WI38 (cell line): ENCODE measurements around the gene GNAT1.

Source experiments
- H3K4me3 ChIP-seq: 2 replicates; pipeline ENCODE4 v1.5.1; 2011; ENCODE audit warnings: low read depth, mild to moderate bottlenecking, control low read depth, low read length
- TF ChIP-seq, protein P1 (sequence below): IDR thresholded peaks from 2 replicates; pipeline ENCODE4 v1.5.1; 2012; ENCODE audit warnings: low read depth, mild to moderate bottlenecking, control low read depth, low read length

Gene GNAT1

DNA sequence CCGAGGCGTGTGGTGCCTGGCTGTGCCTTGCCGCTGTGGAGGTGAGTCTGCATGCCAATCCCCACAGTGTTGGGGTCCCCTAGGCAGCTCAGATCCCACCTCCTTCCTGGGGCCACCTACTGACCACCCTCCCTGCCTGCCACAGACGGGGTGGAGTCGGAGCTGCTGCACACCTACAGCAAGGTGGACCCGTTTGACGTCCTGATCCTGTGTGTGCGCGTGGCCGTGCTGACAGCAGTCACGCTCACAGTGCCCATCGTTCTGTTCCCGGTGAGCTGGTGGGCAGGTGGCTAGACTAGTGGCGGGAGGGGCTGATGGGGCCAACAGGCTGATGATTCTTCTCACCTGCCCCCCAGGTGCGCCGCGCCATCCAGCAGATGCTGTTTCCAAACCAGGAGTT, 27.0 kb downstream of the GNAT1 start:
- H3K4me3 ChIP-seq: no peak overlapping the region
- TF ChIP-seq, protein P1, sequence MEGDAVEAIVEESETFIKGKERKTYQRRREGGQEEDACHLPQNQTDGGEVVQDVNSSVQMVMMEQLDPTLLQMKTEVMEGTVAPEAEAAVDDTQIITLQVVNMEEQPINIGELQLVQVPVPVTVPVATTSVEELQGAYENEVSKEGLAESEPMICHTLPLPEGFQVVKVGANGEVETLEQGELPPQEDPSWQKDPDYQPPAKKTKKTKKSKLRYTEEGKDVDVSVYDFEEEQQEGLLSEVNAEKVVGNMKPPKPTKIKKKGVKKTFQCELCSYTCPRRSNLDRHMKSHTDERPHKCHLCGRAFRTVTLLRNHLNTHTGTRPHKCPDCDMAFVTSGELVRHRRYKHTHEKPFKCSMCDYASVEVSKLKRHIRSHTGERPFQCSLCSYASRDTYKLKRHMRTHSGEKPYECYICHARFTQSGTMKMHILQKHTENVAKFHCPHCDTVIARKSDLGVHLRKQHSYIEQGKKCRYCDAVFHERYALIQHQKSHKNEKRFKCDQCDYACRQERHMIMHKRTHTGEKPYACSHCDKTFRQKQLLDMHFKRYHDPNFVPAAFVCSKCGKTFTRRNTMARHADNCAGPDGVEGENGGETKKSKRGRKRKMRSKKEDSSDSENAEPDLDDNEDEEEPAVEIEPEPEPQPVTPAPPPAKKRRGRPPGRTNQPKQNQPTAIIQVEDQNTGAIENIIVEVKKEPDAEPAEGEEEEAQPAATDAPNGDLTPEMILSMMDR: no peak

- TF ChIP-seq, protein P1: no peak
- H3K4me3 ChIP-seq: no peak overlapping the region
These were observed 27.9 kb downstream of the GNAT1 start for GRCh38 chr3:50219285-50219684.

- no peak overlapping the region for H3K4me3 ChIP-seq
- TF ChIP-seq, protein P1: no peak
These were observed 28.7 kb downstream of the GNAT1 start for GRCh38 chr3:50220109-50220508.

GRCh38 chr3:50221051-50221410, 29.6 kb downstream of the GNAT1 start:
- TF ChIP-seq, protein P1: no peak

GRCh38 chr3:50221411-50222168, 30.2 kb downstream of the GNAT1 start:
- TF ChIP-seq, protein P1: no peak
- no peak overlapping the region for H3K4me3 ChIP-seq

More at GRCh38 chr3:50221051-50221410, 29.6 kb downstream of the GNAT1 start:
- H3K4me3 ChIP-seq: no peak overlapping the region

- H3K4me3 ChIP-seq: no peak overlapping the region
- TF ChIP-seq, protein P1: no peak
These were observed 30.7 kb downstream of the GNAT1 start for GRCh38 chr3:50222169-50222528.

DNA sequence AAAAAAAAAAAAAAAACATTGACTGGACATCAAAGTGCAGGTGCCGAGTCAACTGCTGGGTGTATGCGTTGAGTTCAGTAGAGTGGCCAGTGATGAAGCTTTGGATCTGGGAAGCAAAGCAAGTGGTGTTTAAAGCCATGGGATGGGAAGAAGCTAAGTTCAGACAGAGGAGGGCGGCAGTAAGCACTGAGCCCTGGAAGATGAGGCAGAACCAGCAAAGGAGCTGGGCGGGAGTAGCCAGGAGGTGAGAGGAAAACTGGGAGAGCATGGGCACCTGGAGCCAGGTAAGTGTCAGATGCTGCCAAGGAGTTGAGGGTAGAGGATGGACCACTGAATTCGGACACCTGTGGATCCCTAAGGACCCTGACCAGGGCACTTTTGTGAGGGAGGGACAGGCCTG, 33.2 kb downstream of the GNAT1 start:
- H3K4me3 ChIP-seq: no peak overlapping the region
- TF ChIP-seq, protein P1: no peak
